Suprapubic skin (tissue), 4 donors: Measurements from ENCODE around the gene KCNB1. TPM values are rescaled to one million over a fixed set of nuclear protein-coding genes. Genes with fewer than 3 reads are reported as not detected.

Experiments
- DNase-seq, 2 donors: peaks; one replicate each; pipeline ENCODE4 v3.0.0-alpha.2; 2019; ENCODE audit warnings: low spot score in 2 of 2
- H3K27ac ChIP-seq: fragments of 200-600 bp; sonication (generic); one replicate; pipeline ENCODE4 v1.5.1; 2019
- H3K27me3 ChIP-seq: fragments of 200-600 bp; sonication (generic); one replicate; pipeline ENCODE4 v1.5.1; 2019
- H3K36me3 ChIP-seq: fragments of 200-600 bp; sonication (generic); one replicate; pipeline ENCODE4 v1.5.1; 2019
- H3K4me1 ChIP-seq: fragments of 200-600 bp; sonication (generic); one replicate; pipeline ENCODE4 v1.5.1; 2019
- H3K4me3 ChIP-seq: fragments of 200-600 bp; sonication (generic); one replicate; pipeline ENCODE4 v1.5.1; 2019; ENCODE audit warnings: mild to moderate bottlenecking
- H3K9me3 ChIP-seq: fragments of 200-600 bp; sonication (generic); one replicate; pipeline ENCODE4 v1.5.1; 2019
- CTCF ChIP-seq, 2 donors: fragments of 200-600 bp in 1 of 2; fragments of 450-650 bp in 1 of 2; sonication (generic) in 1 of 2; IDR thresholded peaks; one replicate each; pipeline ENCODE4 v1.5.1; 2016 to 2019; ENCODE audit warnings: antibody characterized with exemption in 2 of 2, mild to moderate bottlenecking in 1 of 2, moderate library complexity in 1 of 2
- EP300 ChIP-seq: sonication (generic); formaldehyde crosslinking; IDR thresholded peaks from one replicate; pipeline ENCODE4 v1.6.1; 2017; ENCODE audit warnings: antibody characterized with exemption
- POLR2A ChIP-seq, 2 donors: fragments of 450-650 bp; IDR thresholded peaks; one replicate each; pipeline ENCODE4 v1.6.1; 2017; ENCODE audit warnings: antibody characterized with exemption in 2 of 2, mild to moderate bottlenecking in 2 of 2, moderate library complexity in 2 of 2
- POLR2AphosphoS5 ChIP-seq, 3 donors: sonication (generic); formaldehyde crosslinking; IDR thresholded peaks; one replicate each; pipeline ENCODE4 v1.6.1; 2017; ENCODE audit warnings: antibody characterized with exemption in 3 of 3
- WGBS: methylation state at CpG from one replicate; pipeline ENCODE4 v1.1.5; 2018; 5-methylcytosine and 5-hydroxymethylcytosine counted together
- total RNA-seq, 4 donors: library from RNA; depleted of rRNA; stranded (reverse); fragments of >200 nt; gene quantifications; one replicate each; pipeline ENCODE4 v1.1.0, GENCODE V29; 2016

Gene KCNB1
- total RNA-seq, 4 donors from 2014 or later, result 0.91 to 4.0 (median 2.3) TPM

GRCh38 chr20:49445176-49445575 is 37.3 kb downstream of the KCNB1 start:
- H3K27me3 ChIP-seq, result peaks cover 6% of the 10 kb centered on the region
- no peak overlapping the region for H3K27ac ChIP-seq
- H3K36me3 ChIP-seq, result no peaks in the 10 kb centered on the region
- no peak for DNase-seq
- TF ChIP-seq CTCF (IDR thresholded peaks at IDR 0.05) (no peak), EP300 (no peak), POLR2AphosphoS5 (IDR thresholded peaks at IDR 0.05) (no peak), POLR2A (IDR thresholded peaks at IDR 0.05) (no peak)
- H3K4me3 ChIP-seq, result no peak overlapping the region
- WGBS, result 41% methylated on average over 5 of the region's 5 CpGs
- peaks cover 24% of the 10 kb centered on the region for H3K4me1 ChIP-seq
- no peaks in the 10 kb centered on the region for H3K9me3 ChIP-seq

GRCh38 chr20:49444553-49444990 is 37.9 kb downstream of the KCNB1 start:
- TF ChIP-seq EP300 (no peak), POLR2A (IDR thresholded peaks at IDR 0.05) (no peak), CTCF (IDR thresholded peaks at IDR 0.05) (no peak), POLR2AphosphoS5 (IDR thresholded peaks at IDR 0.05) (no peak)
- Histone ChIP-seq H3K9me3 (no peaks in the 10 kb centered on the region), H3K27ac (no peak overlapping the region), H3K27me3 (peaks cover 6% of the 10 kb centered on the region), H3K4me1 (peaks cover 24% of the 10 kb centered on the region), H3K4me3 (no peak overlapping the region), H3K36me3 (no peaks in the 10 kb centered on the region)
- WGBS, result no CpG with 5 or more reads among the region's 1 CpG
- no peak for DNase-seq

- Histone ChIP-seq H3K9me3 (no peaks in the 10 kb centered on the region), H3K27ac (no peak overlapping the region), H3K27me3 (peaks cover 2% of the 10 kb centered on the region), H3K4me3 (no peak overlapping the region), H3K36me3 (no peaks in the 10 kb centered on the region), H3K4me1 (no peaks in the 10 kb centered on the region)
- 87% methylated on average over 3 of the region's 3 CpGs for WGBS
- no peak for DNase-seq
- TF ChIP-seq POLR2AphosphoS5 (IDR thresholded peaks at IDR 0.05) (no peak), POLR2A (IDR thresholded peaks at IDR 0.05) (no peak), CTCF (IDR thresholded peaks at IDR 0.05) (no peak), EP300 (no peak)
Observed at GRCh38 chr20:49437057-49437456, 45.4 kb downstream of the KCNB1 start.

GRCh38 chr20:49435639-49436038 is 46.8 kb downstream of the KCNB1 start:
- peaks cover 2% of the 10 kb centered on the region for H3K27me3 ChIP-seq
- no peaks in the 10 kb centered on the region for H3K36me3 ChIP-seq
- no peak for TF ChIP-seq POLR2AphosphoS5 (IDR thresholded peaks at IDR 0.05)
- TF ChIP-seq POLR2A (IDR thresholded peaks at IDR 0.05), result no peak
- no peak for TF ChIP-seq CTCF (IDR thresholded peaks at IDR 0.05)
- TF ChIP-seq EP300, result no peak
- H3K27ac ChIP-seq, result no peak overlapping the region
- no peaks in the 10 kb centered on the region for H3K4me1 ChIP-seq
- 88% methylated on average over 5 of the region's 5 CpGs for WGBS
- no peak for DNase-seq
- H3K4me3 ChIP-seq, result no peak overlapping the region
- no peaks in the 10 kb centered on the region for H3K9me3 ChIP-seq

- TF ChIP-seq POLR2AphosphoS5 (IDR thresholded peaks at IDR 0.05), result no peak
- TF ChIP-seq EP300, result no peak
- TF ChIP-seq POLR2A (IDR thresholded peaks at IDR 0.05), result no peak
- Histone ChIP-seq H3K9me3 (no peaks in the 10 kb centered on the region), H3K4me1 (no peaks in the 10 kb centered on the region), H3K36me3 (no peaks in the 10 kb centered on the region), H3K27me3 (peaks cover 8% of the 10 kb centered on the region), H3K4me3 (no peak overlapping the region), H3K27ac (no peak overlapping the region)
- WGBS, result 60% methylated on average over 10 of the region's 10 CpGs
- DNase-seq, result no peak
Observed at GRCh38 chr20:49433333-49433732, 49.1 kb downstream of the KCNB1 start.

- H3K27me3 ChIP-seq, result peaks cover 13% of the 10 kb centered on the region
- DNase-seq, result no peak
- no peaks in the 10 kb centered on the region for H3K9me3 ChIP-seq
- no peaks in the 10 kb centered on the region for H3K36me3 ChIP-seq
- no peak overlapping the region for H3K27ac ChIP-seq
- WGBS, result 73% methylated on average over 3 of the region's 3 CpGs
- peaks cover 3% of the 10 kb centered on the region for H3K4me1 ChIP-seq
- H3K4me3 ChIP-seq, result no peak overlapping the region
- no peak for TF ChIP-seq POLR2A (IDR thresholded peaks at IDR 0.05)
- no peak for TF ChIP-seq CTCF (IDR thresholded peaks at IDR 0.05)
- TF ChIP-seq POLR2AphosphoS5 (IDR thresholded peaks at IDR 0.05), result no peak
- no peak for TF ChIP-seq EP300
Observed at GRCh38 chr20:49432550-49432949, 49.9 kb downstream of the KCNB1 start.
